HEK293 (cell line): ENCODE data around the gene SAV1.

Source experiments
- GLI4 ChIP-seq: fragments of 450-650 bp; formaldehyde crosslinking; IDR thresholded peaks from 2 replicates; pipeline ENCODE4 v1.5.1; 2016; ENCODE audit warnings: missing biosample characterization, missing genetic modification characterization
- KLF16 ChIP-seq: fragments of 450-650 bp; formaldehyde crosslinking; IDR thresholded peaks from 2 replicates; pipeline ENCODE4 v1.5.1; 2017; ENCODE audit warnings: missing biosample characterization, missing genetic modification characterization
- KLF7 ChIP-seq: fragments of 450-650 bp; formaldehyde crosslinking; IDR thresholded peaks from 2 replicates; pipeline ENCODE4 v1.5.1; 2016; ENCODE audit warnings: missing biosample characterization, missing genetic modification characterization, borderline replicate concordance
- PRDM6 ChIP-seq: fragments of 450-650 bp; formaldehyde crosslinking; IDR thresholded peaks from 2 replicates; pipeline ENCODE4 v1.5.1; 2017; ENCODE audit warnings: missing biosample characterization, missing genetic modification characterization
- TCF7L2 ChIP-seq: IDR thresholded peaks from 2 replicates; pipeline ENCODE4 v1.6.1; 2011; ENCODE audit warnings: low read depth, mild to moderate bottlenecking, inconsistent platforms, low read length, moderate library complexity, borderline replicate concordance
- TRIM28 ChIP-seq: IDR thresholded peaks from 2 replicates; pipeline ENCODE4 v1.6.1; 2011; ENCODE audit warnings: low read length, control low read depth, borderline replicate concordance
- ZBTB20 ChIP-seq: fragments of 450-650 bp; formaldehyde crosslinking; IDR thresholded peaks from 2 replicates; pipeline ENCODE4 v1.5.1; 2016; ENCODE audit warnings: missing biosample characterization, missing genetic modification characterization
- ZBTB7A ChIP-seq: fragments of 450-650 bp; formaldehyde crosslinking; IDR thresholded peaks from 2 replicates; pipeline ENCODE4 v1.5.1; 2016; ENCODE audit warnings: low read depth, missing biosample characterization, missing genetic modification characterization
- ZNF121 ChIP-seq: fragments of 450-650 bp; formaldehyde crosslinking; IDR thresholded peaks from 2 replicates; pipeline ENCODE4 v1.5.1; 2016; ENCODE audit warnings: missing biosample characterization, missing genetic modification characterization
- ZNF19 ChIP-seq: fragments of 450-650 bp; formaldehyde crosslinking; IDR thresholded peaks from 2 replicates; pipeline ENCODE4; 2016; ENCODE audit warnings: missing biosample characterization, missing genetic modification characterization, low read depth
- ZNF202 ChIP-seq: fragments of 450-650 bp; formaldehyde crosslinking; IDR thresholded peaks from 2 replicates; pipeline ENCODE4 v1.5.1; 2016; ENCODE audit warnings: missing biosample characterization, missing genetic modification characterization, borderline replicate concordance
- ZNF221 ChIP-seq: fragments of 450-650 bp; formaldehyde crosslinking; IDR thresholded peaks from 2 replicates; pipeline ENCODE4 v1.5.1; 2017; ENCODE audit warnings: missing biosample characterization, missing genetic modification characterization, borderline replicate concordance
- ZNF223 ChIP-seq: fragments of 450-650 bp; formaldehyde crosslinking; IDR thresholded peaks from 2 replicates; pipeline ENCODE4 v1.5.1; 2016; ENCODE audit warnings: missing biosample characterization, missing genetic modification characterization
- ZNF354C ChIP-seq: fragments of 450-650 bp; formaldehyde crosslinking; IDR thresholded peaks from 2 replicates; pipeline ENCODE4 v1.5.1; 2016; ENCODE audit warnings: missing biosample characterization, missing genetic modification characterization, low read depth, borderline replicate concordance
- ZNF530 ChIP-seq: fragments of 450-650 bp; formaldehyde crosslinking; IDR thresholded peaks from 2 replicates; pipeline ENCODE4 v1.5.1; 2016; ENCODE audit warnings: low read depth, missing biosample characterization, missing genetic modification characterization
- ZNF585B ChIP-seq: fragments of 450-650 bp; formaldehyde crosslinking; IDR thresholded peaks from 2 replicates; pipeline ENCODE4 v1.5.1; 2016; ENCODE audit warnings: missing biosample characterization, missing genetic modification characterization
- ZNF610 ChIP-seq: fragments of 450-650 bp; formaldehyde crosslinking; IDR thresholded peaks from 2 replicates; pipeline ENCODE4 v1.5.1; 2016; ENCODE audit warnings: missing biosample characterization, missing genetic modification characterization, borderline replicate concordance
- ZNF660 ChIP-seq: fragments of 450-650 bp; IDR thresholded peaks from 2 replicates; pipeline ENCODE4 v1.5.1; 2018; ENCODE audit warnings: missing biosample characterization, mild to moderate bottlenecking, missing genetic modification characterization
- ZNF707 ChIP-seq: fragments of 450-650 bp; formaldehyde crosslinking; IDR thresholded peaks from 2 replicates; pipeline ENCODE4 v1.5.1; 2016; ENCODE audit warnings: missing biosample characterization, missing genetic modification characterization
- ZNF785 ChIP-seq: fragments of 450-650 bp; formaldehyde crosslinking; IDR thresholded peaks from 2 replicates; pipeline ENCODE4 v1.5.1; 2016; ENCODE audit warnings: missing biosample characterization, missing genetic modification characterization
- ZSCAN23 ChIP-seq: fragments of 450-650 bp; formaldehyde crosslinking; IDR thresholded peaks from 2 replicates; pipeline ENCODE4 v1.5.1; 2016; ENCODE audit warnings: missing biosample characterization, missing genetic modification characterization
- TF ChIP-seq, protein P1 (sequence below): fragments of 450-650 bp; formaldehyde crosslinking; IDR thresholded peaks from 2 replicates; pipeline ENCODE4 v1.5.1; 2016; ENCODE audit warnings: missing biosample characterization, missing genetic modification characterization
- TF ChIP-seq, protein P2 (sequence below): fragments of 450-650 bp; formaldehyde crosslinking; conservative IDR thresholded peaks from 2 replicates; pipeline ENCODE4 v1.5.1; 2016; ENCODE audit warnings: low read depth, missing biosample characterization, missing genetic modification characterization
- TF ChIP-seq, protein P3 (sequence below): fragments of 450-650 bp; formaldehyde crosslinking; optimal IDR thresholded peaks from 2 replicates; pipeline ENCODE3; 2016; ENCODE audit warnings: missing biosample characterization, mild to moderate bottlenecking, missing genetic modification characterization
- TF ChIP-seq, protein P4 (sequence below): fragments of 450-650 bp; formaldehyde crosslinking; IDR thresholded peaks from 2 replicates; pipeline ENCODE4 v1.5.1; 2017; ENCODE audit warnings: missing biosample characterization, mild to moderate bottlenecking, missing genetic modification characterization, moderate library complexity
- TF ChIP-seq, protein P5 (sequence below): fragments of 450-650 bp; formaldehyde crosslinking; IDR thresholded peaks from 2 replicates; pipeline ENCODE4 v1.5.0; 2017; ENCODE audit warnings: missing biosample characterization, missing genetic modification characterization, borderline replicate concordance

Gene SAV1

GRCh38 chr14:50667996-50668825, at the start of gene SAV1 (continued):
- TF ChIP-seq, protein P1, sequence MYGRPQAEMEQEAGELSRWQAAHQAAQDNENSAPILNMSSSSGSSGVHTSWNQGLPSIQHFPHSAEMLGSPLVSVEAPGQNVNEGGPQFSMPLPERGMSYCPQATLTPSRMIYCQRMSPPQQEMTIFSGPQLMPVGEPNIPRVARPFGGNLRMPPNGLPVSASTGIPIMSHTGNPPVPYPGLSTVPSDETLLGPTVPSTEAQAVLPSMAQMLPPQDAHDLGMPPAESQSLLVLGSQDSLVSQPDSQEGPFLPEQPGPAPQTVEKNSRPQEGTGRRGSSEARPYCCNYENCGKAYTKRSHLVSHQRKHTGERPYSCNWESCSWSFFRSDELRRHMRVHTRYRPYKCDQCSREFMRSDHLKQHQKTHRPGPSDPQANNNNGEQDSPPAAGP (tag by site-specific recombination), result peak; percentile 15; the same call in 1 of the 2 replicates
- TF ChIP-seq ZNF785 (tag by site-specific recombination) (no peak), ZNF223 (tag by site-specific recombination) (no peak), ZSCAN23 (tag by site-specific recombination) (no peak), ZNF202 (tag by site-specific recombination) (no peak), KLF7 (tag by site-specific recombination) (no peak), ZNF585B (tag by site-specific recombination) (no peak), PRDM6 (tag by site-specific recombination) (no peak), GLI4 (tag by site-specific recombination) (no peak; the same call in 1 of the 2 replicates), TRIM28 (no peak), ZNF121 (tag by site-specific recombination) (no peak), TCF7L2 (no peak), ZNF707 (no peak), ZNF221 (tag by site-specific recombination) (no peak), ZNF530 (tag by site-specific recombination) (no peak), ZNF19 (tag by site-specific recombination) (no peak), KLF16 (tag by site-specific recombination) (no peak), ZBTB20 (tag by site-specific recombination) (no peak; the same call in 1 of the 2 replicates), ZNF354C (tag by site-specific recombination) (no peak), ZBTB7A (tag by site-specific recombination) (no peak), ZNF610 (tag by site-specific recombination) (no peak), ZNF660 (tag by site-specific recombination) (peak; percentile 52)
- TF ChIP-seq, protein P2, sequence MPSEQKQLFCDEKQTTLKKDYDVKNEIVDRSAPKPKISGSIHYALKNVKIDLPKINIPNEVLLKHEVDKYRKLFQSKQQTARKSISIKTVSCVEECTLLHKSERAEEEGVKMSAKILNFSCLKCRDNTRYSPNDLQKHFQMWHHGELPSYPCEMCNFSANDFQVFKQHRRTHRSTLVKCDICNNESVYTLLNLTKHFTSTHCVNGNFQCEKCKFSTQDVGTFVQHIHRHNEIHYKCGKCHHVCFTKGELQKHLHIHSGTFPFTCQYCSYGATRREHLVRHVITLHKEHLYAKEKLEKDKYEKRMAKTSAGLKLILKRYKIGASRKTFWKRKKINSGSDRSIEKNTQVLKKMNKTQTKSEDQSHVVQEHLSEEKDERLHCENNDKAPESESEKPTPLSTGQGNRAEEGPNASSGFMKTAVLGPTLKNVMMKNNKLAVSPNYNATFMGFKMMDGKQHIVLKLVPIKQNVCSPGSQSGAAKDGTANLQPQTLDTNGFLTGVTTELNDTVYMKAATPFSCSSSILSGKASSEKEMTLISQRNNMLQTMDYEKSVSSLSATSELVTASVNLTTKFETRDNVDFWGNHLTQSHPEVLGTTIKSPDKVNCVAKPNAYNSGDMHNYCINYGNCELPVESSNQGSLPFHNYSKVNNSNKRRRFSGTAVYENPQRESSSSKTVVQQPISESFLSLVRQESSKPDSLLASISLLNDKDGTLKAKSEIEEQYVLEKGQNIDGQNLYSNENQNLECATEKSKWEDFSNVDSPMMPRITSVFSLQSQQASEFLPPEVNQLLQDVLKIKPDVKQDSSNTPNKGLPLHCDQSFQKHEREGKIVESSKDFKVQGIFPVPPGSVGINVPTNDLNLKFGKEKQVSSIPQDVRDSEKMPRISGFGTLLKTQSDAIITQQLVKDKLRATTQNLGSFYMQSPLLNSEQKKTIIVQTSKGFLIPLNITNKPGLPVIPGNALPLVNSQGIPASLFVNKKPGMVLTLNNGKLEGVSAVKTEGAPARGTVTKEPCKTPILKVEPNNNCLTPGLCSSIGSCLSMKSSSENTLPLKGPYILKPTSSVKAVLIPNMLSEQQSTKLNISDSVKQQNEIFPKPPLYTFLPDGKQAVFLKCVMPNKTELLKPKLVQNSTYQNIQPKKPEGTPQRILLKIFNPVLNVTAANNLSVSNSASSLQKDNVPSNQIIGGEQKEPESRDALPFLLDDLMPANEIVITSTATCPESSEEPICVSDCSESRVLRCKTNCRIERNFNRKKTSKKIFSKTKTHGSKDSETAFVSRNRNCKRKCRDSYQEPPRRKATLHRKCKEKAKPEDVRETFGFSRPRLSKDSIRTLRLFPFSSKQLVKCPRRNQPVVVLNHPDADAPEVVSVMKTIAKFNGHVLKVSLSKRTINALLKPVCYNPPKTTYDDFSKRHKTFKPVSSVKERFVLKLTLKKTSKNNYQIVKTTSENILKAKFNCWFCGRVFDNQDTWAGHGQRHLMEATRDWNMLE (tag by site-specific recombination), result no peak
- TF ChIP-seq, protein P3, sequence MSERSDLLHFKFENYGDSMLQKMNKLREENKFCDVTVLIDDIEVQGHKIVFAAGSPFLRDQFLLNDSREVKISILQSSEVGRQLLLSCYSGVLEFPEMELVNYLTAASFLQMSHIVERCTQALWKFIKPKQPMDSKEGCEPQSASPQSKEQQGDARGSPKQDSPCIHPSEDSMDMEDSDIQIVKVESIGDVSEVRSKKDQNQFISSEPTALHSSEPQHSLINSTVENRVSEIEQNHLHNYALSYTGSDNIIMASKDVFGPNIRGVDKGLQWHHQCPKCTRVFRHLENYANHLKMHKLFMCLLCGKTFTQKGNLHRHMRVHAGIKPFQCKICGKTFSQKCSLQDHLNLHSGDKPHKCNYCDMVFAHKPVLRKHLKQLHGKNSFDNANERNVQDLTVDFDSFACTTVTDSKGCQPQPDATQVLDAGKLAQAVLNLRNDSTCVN (tag by site-specific recombination), result peak; percentile 77
- TF ChIP-seq, protein P4, sequence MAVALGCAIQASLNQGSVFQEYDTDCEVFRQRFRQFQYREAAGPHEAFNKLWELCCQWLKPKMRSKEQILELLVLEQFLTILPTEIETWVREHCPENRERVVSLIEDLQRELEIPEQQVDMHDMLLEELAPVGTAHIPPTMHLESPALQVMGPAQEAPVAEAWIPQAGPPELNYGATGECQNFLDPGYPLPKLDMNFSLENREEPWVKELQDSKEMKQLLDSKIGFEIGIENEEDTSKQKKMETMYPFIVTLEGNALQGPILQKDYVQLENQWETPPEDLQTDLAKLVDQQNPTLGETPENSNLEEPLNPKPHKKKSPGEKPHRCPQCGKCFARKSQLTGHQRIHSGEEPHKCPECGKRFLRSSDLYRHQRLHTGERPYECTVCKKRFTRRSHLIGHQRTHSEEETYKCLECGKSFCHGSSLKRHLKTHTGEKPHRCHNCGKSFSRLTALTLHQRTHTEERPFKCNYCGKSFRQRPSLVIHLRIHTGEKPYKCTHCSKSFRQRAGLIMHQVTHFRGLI (tag by site-specific recombination), result peak; percentile 30; the same call in 1 of the 2 replicates
- TF ChIP-seq, protein P5, sequence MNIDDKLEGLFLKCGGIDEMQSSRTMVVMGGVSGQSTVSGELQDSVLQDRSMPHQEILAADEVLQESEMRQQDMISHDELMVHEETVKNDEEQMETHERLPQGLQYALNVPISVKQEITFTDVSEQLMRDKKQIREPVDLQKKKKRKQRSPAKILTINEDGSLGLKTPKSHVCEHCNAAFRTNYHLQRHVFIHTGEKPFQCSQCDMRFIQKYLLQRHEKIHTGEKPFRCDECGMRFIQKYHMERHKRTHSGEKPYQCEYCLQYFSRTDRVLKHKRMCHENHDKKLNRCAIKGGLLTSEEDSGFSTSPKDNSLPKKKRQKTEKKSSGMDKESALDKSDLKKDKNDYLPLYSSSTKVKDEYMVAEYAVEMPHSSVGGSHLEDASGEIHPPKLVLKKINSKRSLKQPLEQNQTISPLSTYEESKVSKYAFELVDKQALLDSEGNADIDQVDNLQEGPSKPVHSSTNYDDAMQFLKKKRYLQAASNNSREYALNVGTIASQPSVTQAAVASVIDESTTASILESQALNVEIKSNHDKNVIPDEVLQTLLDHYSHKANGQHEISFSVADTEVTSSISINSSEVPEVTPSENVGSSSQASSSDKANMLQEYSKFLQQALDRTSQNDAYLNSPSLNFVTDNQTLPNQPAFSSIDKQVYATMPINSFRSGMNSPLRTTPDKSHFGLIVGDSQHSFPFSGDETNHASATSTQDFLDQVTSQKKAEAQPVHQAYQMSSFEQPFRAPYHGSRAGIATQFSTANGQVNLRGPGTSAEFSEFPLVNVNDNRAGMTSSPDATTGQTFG (tag by site-specific recombination), result no peak
